HG03469 (cell line): ENCODE measurements around the gene EPS8L3.
"Not testable (repeated sequence)": the region's sequence is repeated elsewhere in the genome, so short reads cannot be mapped to it uniquely, and the experiment has no call there.

Experiments used
- ATAC-seq: cut with Tn5 transposase; IDR thresholded peaks from one replicate; pipeline ENCODE4 v1.9.1; 2021; ENCODE audit warnings: mild to moderate bottlenecking, moderate library complexity, moderate number of reproducible peaks; ENCODE audit not compliant: unreplicated experiment

EPS8L3 gene

GRCh38 chr1:109765896-109766615 lies 2.3 kb upstream of the EPS8L3 start:
- no peak for ATAC-seq

DNA sequence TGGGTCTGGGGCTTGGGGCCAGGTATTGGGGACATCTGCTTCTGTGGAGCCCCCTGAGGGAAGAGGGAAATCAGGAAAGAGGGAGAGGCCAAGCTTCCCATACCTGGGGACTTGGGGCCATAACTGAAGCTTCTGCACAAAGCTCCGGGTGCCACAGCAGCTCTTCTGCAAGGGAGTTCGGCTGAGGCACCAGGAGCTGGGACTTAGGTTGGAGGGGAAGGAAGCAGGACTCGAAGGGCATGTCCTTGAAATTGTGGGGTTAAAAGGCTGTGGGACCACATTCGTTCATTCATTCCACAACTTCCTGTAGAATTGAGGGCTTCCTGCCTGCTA lies 1.7 kb upstream of the EPS8L3 start:
- ATAC-seq, result no peak

DNA sequence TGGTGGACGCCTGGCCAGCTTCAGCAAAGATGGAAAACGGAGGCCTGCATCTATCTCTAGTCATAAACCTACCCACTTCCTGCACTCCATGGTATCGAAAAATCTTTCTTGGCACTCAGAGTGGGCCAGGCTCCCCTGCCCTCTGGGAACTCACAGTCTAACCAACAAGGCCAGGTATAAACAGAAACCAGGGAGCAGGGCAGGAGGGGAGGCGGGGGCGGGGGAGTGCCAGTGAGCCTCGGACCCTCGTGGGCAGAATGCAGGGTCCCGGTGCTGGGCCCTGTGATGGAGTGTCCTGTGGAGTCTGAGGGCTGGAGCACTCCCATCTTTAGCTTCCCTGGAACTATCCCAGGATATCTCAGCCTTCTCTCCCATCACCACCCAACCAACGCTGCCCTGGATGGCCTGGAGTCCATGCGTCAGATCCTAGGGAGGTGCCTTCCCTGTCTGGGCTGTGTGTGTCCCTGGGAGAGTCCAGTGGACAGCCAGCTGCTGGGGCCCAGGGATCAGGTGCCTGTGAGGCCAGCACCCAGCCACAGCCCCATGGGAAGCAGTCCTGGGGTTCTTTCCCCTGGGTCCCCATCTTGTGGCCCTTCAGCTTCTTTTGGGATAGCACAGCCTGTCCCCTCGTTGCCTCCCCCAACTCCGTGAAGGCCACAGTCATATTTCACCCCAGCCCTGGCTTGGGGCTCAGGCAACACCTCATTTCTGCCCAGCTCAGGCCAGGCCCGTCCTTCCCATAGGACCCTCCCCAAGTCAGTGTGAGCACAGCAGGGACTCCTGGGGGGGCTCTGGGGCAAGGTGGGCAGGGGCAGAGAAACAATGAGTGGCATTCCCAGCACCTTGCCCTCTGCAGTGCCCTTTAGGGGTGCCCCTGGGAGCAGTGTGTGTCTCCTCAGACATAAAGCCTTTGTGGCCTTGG lies 1.1 kb upstream of the EPS8L3 start:
- ATAC-seq, result no peak

- no peak for ATAC-seq
These were observed 690 bp downstream of the EPS8L3 start for GRCh38 chr1:109762821-109763645.

DNA sequence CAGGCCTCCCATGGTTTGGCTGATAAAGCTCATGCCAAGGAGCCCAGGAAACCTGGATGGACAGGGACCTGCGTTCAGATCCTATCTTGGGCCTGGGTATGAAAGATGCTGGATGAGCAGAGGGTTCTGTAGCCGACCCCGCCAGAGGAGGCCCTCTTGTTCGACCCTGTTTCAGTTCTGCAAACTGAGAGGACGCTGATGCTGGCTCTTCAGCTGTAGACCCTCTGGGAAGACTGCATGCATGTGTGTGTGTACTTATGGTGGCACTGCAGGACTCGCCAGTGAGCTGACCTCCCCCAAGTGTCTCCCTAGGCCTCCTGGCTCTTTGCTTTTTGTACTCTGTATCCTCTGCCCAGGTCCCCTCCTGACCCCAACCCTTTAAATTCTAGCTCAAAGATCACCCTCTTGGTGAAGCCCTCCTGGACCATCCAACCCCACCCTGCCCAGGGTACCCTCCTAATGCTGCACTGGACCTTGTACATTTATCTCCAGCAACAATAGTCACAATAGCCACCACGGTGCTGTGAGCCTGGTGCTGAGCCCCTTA lies 1.6 kb downstream of the EPS8L3 start:
- ATAC-seq, result no peak

DNA sequence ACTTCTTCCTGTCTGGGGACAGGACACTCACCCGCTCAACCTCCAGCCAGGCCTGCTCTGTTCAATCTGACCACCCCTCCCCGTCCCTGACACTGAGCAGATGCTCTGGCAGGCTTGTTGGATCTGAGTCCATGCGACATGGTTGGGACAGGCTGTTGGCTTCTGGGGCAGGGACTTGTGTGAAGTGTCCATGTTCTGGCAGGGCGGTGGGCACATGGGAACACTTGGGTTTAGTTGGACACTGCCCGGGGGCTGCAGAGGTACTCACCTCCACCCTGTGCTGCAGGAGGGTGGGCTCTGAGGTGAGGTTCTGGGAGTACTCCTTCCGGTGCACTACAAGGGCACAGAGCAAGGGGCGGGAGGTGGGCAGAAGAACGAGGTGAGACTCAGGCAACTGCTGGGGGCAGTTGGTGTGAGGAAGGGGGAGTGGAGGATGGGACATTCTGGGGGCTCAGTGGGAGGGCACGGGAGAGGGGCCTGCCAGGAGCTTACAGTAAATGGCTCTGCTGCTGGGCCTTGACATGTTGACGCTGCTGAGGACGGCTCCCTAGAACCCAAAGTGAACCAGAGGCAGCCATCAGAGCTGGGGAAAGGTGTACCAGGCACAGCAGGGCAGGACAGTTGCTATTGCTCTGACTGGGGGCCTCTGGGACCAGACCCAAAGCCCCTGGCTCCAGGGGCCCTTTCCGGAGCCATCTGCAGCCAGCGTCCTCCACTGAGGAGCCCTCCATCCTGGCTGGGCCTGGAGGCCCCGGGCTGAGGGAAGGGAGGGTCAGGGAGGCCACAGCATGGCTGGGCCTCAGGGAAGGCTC lies 2.3 kb downstream of the EPS8L3 start:
- ATAC-seq, result no peak

- no peak for ATAC-seq
These were observed 3.0 kb downstream of the EPS8L3 start for GRCh38 chr1:109760581-109761226.

DNA sequence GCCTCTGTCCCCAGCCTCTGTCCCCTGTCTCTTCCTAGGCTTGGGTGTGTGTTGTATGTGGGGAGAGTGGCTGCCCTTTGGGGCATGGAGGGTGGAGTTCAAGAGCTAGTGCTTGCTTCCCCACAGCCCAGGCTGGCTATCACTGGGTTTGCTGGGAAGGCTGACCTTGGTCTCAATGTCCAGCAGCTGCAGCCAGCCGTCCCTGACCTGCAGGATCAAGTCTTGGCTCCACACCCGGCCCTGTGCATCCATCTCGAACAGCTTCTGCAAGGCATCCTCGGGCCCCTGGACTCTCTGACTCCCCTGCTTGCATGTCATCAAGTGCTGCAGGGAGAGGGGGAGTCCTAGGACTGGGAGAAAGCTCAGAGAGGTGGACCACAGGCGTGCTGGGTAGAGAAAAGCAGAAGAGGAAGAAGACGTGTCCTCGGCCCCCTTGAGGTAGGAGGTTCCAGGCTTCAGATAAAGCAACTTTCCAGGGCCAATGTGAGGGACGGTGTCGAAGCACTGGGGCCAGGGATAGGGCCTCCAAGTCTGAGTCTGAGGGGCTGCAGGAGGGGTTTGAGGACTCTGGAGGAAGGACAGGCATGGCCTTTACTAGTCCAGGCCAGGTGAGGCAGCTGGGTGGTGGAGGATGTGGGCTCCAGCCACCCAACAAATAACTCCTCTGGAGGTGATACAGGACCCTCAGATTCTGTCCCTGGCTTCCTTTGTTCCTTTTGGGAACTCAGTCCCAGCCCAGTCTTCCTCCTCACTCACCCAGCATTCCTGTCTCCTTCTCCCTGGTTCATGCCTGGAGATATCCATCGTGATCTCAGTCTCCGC lies 4.0 kb downstream of the EPS8L3 start:
- ATAC-seq, result no peak

- no peak for ATAC-seq
These were observed 5.6 kb downstream of the EPS8L3 start for GRCh38 chr1:109757936-109758786.

DNA sequence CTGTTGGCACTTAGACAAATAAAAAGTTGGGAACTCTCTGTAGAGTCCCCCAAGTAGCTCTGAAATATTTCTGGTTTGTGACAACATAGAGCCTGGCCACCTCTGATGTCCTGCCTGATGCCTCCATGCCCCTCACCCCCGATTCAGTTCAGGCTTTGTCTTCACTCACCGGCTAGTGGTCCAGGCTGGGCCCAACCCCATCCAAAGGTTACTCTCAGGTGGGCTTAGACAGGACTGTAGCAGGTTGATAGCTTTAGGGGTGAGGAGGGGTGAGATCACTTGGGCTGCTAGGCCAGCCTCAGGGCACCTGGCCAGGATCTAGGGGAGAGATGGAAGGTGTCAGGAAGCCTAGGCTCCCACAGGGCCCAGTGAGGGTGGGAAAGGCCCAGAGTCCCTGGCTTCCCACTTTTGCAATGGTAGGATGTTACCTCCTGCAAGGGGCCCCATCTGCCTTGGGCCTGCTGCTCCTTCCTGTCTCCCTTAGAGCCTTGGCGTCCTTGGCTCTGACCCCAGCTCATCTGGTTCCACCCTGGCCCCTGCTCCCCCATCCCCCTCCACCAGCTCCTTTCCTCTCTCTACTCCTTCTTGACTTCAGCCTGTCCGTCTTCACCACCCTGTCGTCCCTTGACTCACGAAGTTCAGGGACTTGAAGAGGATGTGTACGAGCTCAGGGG lies 6.7 kb downstream of the EPS8L3 start:
- no peak for ATAC-seq

- not testable (repeated sequence) for ATAC-seq
These were observed 7.4 kb downstream of the EPS8L3 start for GRCh38 chr1:109756325-109756724.

DNA sequence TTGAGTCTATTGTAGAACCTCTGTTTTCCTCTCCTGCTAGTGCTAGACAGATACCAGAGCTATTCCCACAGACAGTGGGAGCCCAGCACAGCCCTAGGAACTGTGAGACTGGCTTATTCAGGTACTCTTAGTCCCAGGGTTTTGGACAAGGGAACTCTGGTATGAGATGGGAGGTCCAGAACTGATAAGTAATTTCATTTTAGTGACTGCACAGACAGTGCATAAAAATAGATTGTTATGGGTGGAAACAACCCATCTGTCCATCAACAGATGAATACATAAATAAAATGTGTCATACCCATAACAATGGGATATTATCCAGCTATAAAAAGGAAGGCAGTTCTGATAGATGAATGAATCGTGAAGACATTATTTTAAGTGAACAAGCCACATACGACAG lies 9.0 kb downstream of the EPS8L3 start:
- no peak for ATAC-seq

DNA sequence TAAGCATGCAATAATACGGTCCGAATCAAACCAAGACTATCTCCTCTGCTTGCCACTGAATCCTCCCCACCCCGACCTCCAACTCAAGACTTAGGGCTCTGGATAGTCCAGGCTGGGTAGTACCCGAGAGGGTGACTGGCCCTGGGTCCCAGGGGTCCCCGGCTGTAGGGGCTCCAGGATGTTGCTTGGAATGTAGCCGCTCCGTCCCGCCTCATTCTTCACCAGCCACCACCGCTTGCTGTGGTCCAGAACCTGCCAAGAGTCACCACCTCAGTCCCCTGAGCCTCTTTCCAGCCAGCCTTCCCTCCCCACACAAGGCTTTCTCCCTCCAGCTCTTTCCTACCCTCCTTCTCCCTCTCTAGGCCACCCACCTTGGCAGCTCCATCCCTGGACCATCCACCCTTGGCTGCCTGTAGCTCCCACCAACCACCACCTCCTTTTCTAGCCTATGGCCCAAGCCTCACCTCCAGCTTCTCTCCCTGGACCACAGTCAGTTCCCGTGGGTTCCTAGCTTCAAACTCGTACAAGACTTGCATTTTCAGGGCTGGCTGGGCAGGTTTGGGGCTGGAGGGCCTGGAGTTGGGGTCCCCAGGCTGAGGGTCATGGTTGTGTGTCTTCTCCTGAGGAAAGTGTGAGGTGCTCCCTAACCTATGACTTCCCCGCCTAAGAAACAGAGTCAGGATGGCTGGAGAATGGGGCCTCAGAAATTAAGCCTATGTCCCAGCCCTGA lies 12.0 kb downstream of the EPS8L3 start:
- no peak for ATAC-seq

DNA sequence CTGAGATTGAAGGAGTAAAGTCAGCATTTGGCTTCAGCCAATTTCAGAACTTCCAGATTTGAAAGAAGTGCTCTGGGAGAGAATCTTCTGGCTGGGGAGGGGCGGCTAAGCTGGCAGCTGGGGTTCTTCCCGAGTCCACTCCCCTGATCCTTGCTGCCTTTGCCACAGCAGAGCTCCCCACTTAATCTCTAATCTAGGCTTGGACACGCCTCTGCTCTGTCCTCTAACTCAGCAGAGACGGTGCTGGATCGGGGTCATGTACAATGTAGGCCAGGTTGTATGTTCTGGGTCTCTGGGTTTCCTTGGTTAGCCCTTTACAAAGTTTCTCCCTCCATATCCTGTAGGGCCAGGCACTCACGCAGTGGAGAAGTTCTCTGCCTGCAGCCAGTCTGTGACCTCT lies 12.8 kb downstream of the EPS8L3 start:
- ATAC-seq, result no peak

DNA sequence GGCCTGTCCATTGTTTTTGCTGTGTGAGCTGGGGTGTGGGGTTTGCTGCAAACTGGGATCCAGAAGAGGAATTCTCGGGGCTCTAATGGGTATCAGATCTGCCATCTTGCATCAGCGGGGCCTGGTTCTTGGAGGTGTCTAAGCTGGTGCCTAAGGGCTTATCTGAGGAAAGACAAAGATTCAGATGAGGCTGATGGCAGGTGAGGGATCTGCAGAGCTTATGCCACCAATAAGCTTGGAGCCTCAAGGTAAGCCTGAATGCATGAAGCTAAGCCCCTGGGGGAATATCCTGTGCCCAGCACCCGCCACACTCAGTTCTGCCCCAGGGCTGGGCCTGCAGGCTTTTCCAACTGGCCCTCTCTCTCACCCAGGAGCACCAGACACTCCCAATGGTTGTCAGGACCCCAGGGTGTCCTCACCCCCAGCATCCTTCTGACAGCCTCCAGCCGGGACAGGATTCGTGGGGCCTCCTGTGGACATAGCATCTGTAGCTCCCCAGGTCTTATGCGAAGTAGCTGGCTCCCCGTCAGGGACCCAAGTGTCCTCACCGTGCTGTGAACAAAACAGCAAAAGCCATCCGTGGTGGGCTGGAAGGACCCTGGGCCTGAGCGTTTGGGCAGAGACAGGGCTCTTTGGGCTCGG lies 13.4 kb downstream of the EPS8L3 start:
- ATAC-seq, result no peak

DNA sequence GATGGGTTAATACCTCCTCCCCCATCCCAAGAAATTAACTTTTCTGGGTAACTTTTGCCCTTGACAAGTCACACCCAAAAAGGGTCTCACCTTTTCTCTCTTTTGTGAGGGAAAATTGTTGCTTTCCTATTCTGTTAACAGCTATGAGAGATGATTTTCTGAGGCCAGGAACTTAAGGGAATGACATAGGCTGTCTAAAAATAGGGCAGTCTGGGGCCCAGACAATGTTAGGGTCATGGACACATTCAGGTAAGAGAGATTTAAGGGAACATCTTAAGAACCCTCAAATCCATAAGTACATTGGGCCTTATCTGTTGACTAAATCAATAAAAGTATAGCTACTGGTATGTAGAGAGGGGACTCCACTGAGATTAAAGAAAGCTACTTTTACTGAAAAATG lies 14.5 kb downstream of the EPS8L3 start:
- ATAC-seq, result no peak
